ENCODE measurements around the gene OR8G1.
"Not testable (repeated sequence)": the region's sequence is repeated elsewhere in the genome, so short reads cannot be mapped to it uniquely, and the experiment has no call there.

The OR8G1 gene

GRCh38 chr11:124233376-124233775 is 7.5 kb upstream of the OR8G1 start:
- Histone ChIP-seq H3K4me1 (ENCODE audit: control insufficient read depth, insufficient read depth, low read length, poor library complexity, severe bottlenecking) (no peaks in the 10 kb centered on the region), H3K27me3 (replicated peaks; ENCODE audit: control insufficient read depth, insufficient read depth, low read length, poor library complexity, severe bottlenecking) (no peaks in the 10 kb centered on the region), H3K27ac (ENCODE audit: insufficient read depth, low read length, poor library complexity, severe bottlenecking) (no peak overlapping the region), H3K36me3 (ENCODE audit: control insufficient read depth, insufficient read depth, low read length) (no peaks in the 10 kb centered on the region), H3K9me3 (ENCODE audit: control insufficient read depth, low read length) (no peaks in the 10 kb centered on the region), H3K4me3 (ENCODE audit: insufficient read depth, low read depth, low read length, poor library complexity, severe bottlenecking) (no peak overlapping the region)
- no peak for DNase-seq

GRCh38 chr11:124238512-124238911 is 2.4 kb upstream of the OR8G1 start:
- no peak overlapping the region for H3K4me3 ChIP-seq (ENCODE audit: insufficient read depth, low read depth, low read length, poor library complexity, severe bottlenecking)
- no peak for DNase-seq
- H3K27me3 ChIP-seq (replicated peaks; ENCODE audit: control insufficient read depth, insufficient read depth, low read length, poor library complexity, severe bottlenecking), result no peaks in the 10 kb centered on the region
- no peaks in the 10 kb centered on the region for H3K4me1 ChIP-seq (ENCODE audit: control insufficient read depth, insufficient read depth, low read length, poor library complexity, severe bottlenecking)
- H3K27ac ChIP-seq (ENCODE audit: insufficient read depth, low read length, poor library complexity, severe bottlenecking), result no peak overlapping the region
- no peaks in the 10 kb centered on the region for H3K9me3 ChIP-seq (ENCODE audit: control insufficient read depth, low read length)
- H3K36me3 ChIP-seq (ENCODE audit: control insufficient read depth, insufficient read depth, low read length), result no peaks in the 10 kb centered on the region

- H3K9me3 ChIP-seq (ENCODE audit: control insufficient read depth, low read length); H3K27ac ChIP-seq (ENCODE audit: insufficient read depth, low read length, poor library complexity, severe bottlenecking); H3K36me3 ChIP-seq (ENCODE audit: control insufficient read depth, insufficient read depth, low read length); H3K27me3 ChIP-seq (replicated peaks; ENCODE audit: control insufficient read depth, insufficient read depth, low read length, poor library complexity, severe bottlenecking); H3K4me1 ChIP-seq (ENCODE audit: control insufficient read depth, insufficient read depth, low read length, poor library complexity, severe bottlenecking); H3K4me3 ChIP-seq (ENCODE audit: insufficient read depth, low read depth, low read length, poor library complexity, severe bottlenecking); DNase-seq: not testable (repeated sequence)
Measured at GRCh38 chr11:124249869-124250268, 9.0 kb downstream of the OR8G1 start.

GRCh38 chr11:124256076-124256475 is 15.2 kb downstream of the OR8G1 start, which contains the start of gene OR8G5:
Gene OR8G5 (plus strand): TSS chr11:124256376. CDS start chr11:124264932, 8,556 bp downstream.
- Histone ChIP-seq H3K27me3 (replicated peaks; ENCODE audit: control insufficient read depth, insufficient read depth, low read length, poor library complexity, severe bottlenecking) (no peaks in the 10 kb centered on the region), H3K4me1 (ENCODE audit: control insufficient read depth, insufficient read depth, low read length, poor library complexity, severe bottlenecking) (no peaks in the 10 kb centered on the region), H3K27ac (ENCODE audit: insufficient read depth, low read length, poor library complexity, severe bottlenecking) (no peak within 1 kb of the TSS), H3K4me3 (ENCODE audit: insufficient read depth, low read depth, low read length, poor library complexity, severe bottlenecking) (no peak within 1 kb of the TSS), H3K9me3 (ENCODE audit: control insufficient read depth, low read length) (no peaks in the 10 kb centered on the region), H3K36me3 (ENCODE audit: control insufficient read depth, insufficient read depth, low read length) (no peaks in the 10 kb centered on the region)
- DNase-seq, result no peak

GRCh38 chr11:124265041-124265440 is 24.1 kb downstream of the OR8G1 start:
- H3K27ac ChIP-seq (ENCODE audit: insufficient read depth, low read length, poor library complexity, severe bottlenecking); DNase-seq: not testable (repeated sequence)

GRCh38 chr11:124270886-124271285 is 30.0 kb downstream of the OR8G1 start:
- not testable (repeated sequence) for H3K4me3 ChIP-seq (ENCODE audit: insufficient read depth, low read depth, low read length, poor library complexity, severe bottlenecking); H3K27me3 ChIP-seq (replicated peaks; ENCODE audit: control insufficient read depth, insufficient read depth, low read length, poor library complexity, severe bottlenecking); H3K27ac ChIP-seq (ENCODE audit: insufficient read depth, low read length, poor library complexity, severe bottlenecking); H3K36me3 ChIP-seq (ENCODE audit: control insufficient read depth, insufficient read depth, low read length); H3K9me3 ChIP-seq (ENCODE audit: control insufficient read depth, low read length); DNase-seq; H3K4me1 ChIP-seq (ENCODE audit: control insufficient read depth, insufficient read depth, low read length, poor library complexity, severe bottlenecking)

More at GRCh38 chr11:124265041-124265440, 24.1 kb downstream of the OR8G1 start:
- not testable (repeated sequence) for H3K9me3 ChIP-seq (ENCODE audit: control insufficient read depth, low read length); H3K36me3 ChIP-seq (ENCODE audit: control insufficient read depth, insufficient read depth, low read length); H3K4me1 ChIP-seq (ENCODE audit: control insufficient read depth, insufficient read depth, low read length, poor library complexity, severe bottlenecking); H3K4me3 ChIP-seq (ENCODE audit: insufficient read depth, low read depth, low read length, poor library complexity, severe bottlenecking); H3K27me3 ChIP-seq (replicated peaks; ENCODE audit: control insufficient read depth, insufficient read depth, low read length, poor library complexity, severe bottlenecking)

- H3K27me3 ChIP-seq (replicated peaks; ENCODE audit: control insufficient read depth, insufficient read depth, low read length, poor library complexity, severe bottlenecking), result no peaks in the 10 kb centered on the region
- H3K4me3 ChIP-seq (ENCODE audit: insufficient read depth, low read depth, low read length, poor library complexity, severe bottlenecking), result no peak overlapping the region
- H3K4me1 ChIP-seq (ENCODE audit: control insufficient read depth, insufficient read depth, low read length, poor library complexity, severe bottlenecking), result no peaks in the 10 kb centered on the region
- H3K36me3 ChIP-seq (ENCODE audit: control insufficient read depth, insufficient read depth, low read length), result no peaks in the 10 kb centered on the region
- no peak for DNase-seq
- no peaks in the 10 kb centered on the region for H3K9me3 ChIP-seq (ENCODE audit: control insufficient read depth, low read length)
- H3K27ac ChIP-seq (ENCODE audit: insufficient read depth, low read length, poor library complexity, severe bottlenecking), result no peak overlapping the region
Measured at GRCh38 chr11:124274000-124274399, 33.1 kb downstream of the OR8G1 start.

GRCh38 chr11:124276081-124276480 is 35.2 kb downstream of the OR8G1 start:
- no peak overlapping the region for H3K4me3 ChIP-seq (ENCODE audit: insufficient read depth, low read depth, low read length, poor library complexity, severe bottlenecking)
- H3K9me3 ChIP-seq (ENCODE audit: control insufficient read depth, low read length), result no peaks in the 10 kb centered on the region
- H3K27ac ChIP-seq (ENCODE audit: insufficient read depth, low read length, poor library complexity, severe bottlenecking), result no peak overlapping the region
- H3K27me3 ChIP-seq (replicated peaks; ENCODE audit: control insufficient read depth, insufficient read depth, low read length, poor library complexity, severe bottlenecking), result no peaks in the 10 kb centered on the region
- no peaks in the 10 kb centered on the region for H3K4me1 ChIP-seq (ENCODE audit: control insufficient read depth, insufficient read depth, low read length, poor library complexity, severe bottlenecking)
- no peaks in the 10 kb centered on the region for H3K36me3 ChIP-seq (ENCODE audit: control insufficient read depth, insufficient read depth, low read length)
- no peak for DNase-seq

- DNase-seq, result no peak
- H3K9me3 ChIP-seq (ENCODE audit: control insufficient read depth, low read length), result no peaks in the 10 kb centered on the region
- no peaks in the 10 kb centered on the region for H3K36me3 ChIP-seq (ENCODE audit: control insufficient read depth, insufficient read depth, low read length)
- H3K27ac ChIP-seq (ENCODE audit: insufficient read depth, low read length, poor library complexity, severe bottlenecking), result no peak overlapping the region
- H3K27me3 ChIP-seq (replicated peaks; ENCODE audit: control insufficient read depth, insufficient read depth, low read length, poor library complexity, severe bottlenecking), result no peaks in the 10 kb centered on the region
- H3K4me1 ChIP-seq (ENCODE audit: control insufficient read depth, insufficient read depth, low read length, poor library complexity, severe bottlenecking), result no peaks in the 10 kb centered on the region
- no peak overlapping the region for H3K4me3 ChIP-seq (ENCODE audit: insufficient read depth, low read depth, low read length, poor library complexity, severe bottlenecking)
Measured at GRCh38 chr11:124277207-124277606, 36.3 kb downstream of the OR8G1 start.

GRCh38 chr11:124277804-124278203 is 36.9 kb downstream of the OR8G1 start:
- DNase-seq, result no peak

GRCh38 chr11:124278261-124278660 is 37.4 kb downstream of the OR8G1 start:
- Histone ChIP-seq H3K4me1 (ENCODE audit: control insufficient read depth, insufficient read depth, low read length, poor library complexity, severe bottlenecking) (no peaks in the 10 kb centered on the region), H3K27ac (ENCODE audit: insufficient read depth, low read length, poor library complexity, severe bottlenecking) (no peak overlapping the region), H3K36me3 (ENCODE audit: control insufficient read depth, insufficient read depth, low read length) (no peaks in the 10 kb centered on the region), H3K27me3 (replicated peaks; ENCODE audit: control insufficient read depth, insufficient read depth, low read length, poor library complexity, severe bottlenecking) (no peaks in the 10 kb centered on the region), H3K9me3 (ENCODE audit: control insufficient read depth, low read length) (no peaks in the 10 kb centered on the region), H3K4me3 (ENCODE audit: insufficient read depth, low read depth, low read length, poor library complexity, severe bottlenecking) (no peak overlapping the region)
- DNase-seq, result no peak

More at GRCh38 chr11:124277804-124278203, 36.9 kb downstream of the OR8G1 start:
- no peaks in the 10 kb centered on the region for H3K9me3 ChIP-seq (ENCODE audit: control insufficient read depth, low read length)
- H3K4me3 ChIP-seq (ENCODE audit: insufficient read depth, low read depth, low read length, poor library complexity, severe bottlenecking), result no peak overlapping the region
- H3K27ac ChIP-seq (ENCODE audit: insufficient read depth, low read length, poor library complexity, severe bottlenecking), result no peak overlapping the region
- no peaks in the 10 kb centered on the region for H3K27me3 ChIP-seq (replicated peaks; ENCODE audit: control insufficient read depth, insufficient read depth, low read length, poor library complexity, severe bottlenecking)
- no peaks in the 10 kb centered on the region for H3K36me3 ChIP-seq (ENCODE audit: control insufficient read depth, insufficient read depth, low read length)
- H3K4me1 ChIP-seq (ENCODE audit: control insufficient read depth, insufficient read depth, low read length, poor library complexity, severe bottlenecking), result no peaks in the 10 kb centered on the region

Data from effector memory CD4-positive, alpha-beta T cell (primary cell).